Astrocyte of the spinal cord (primary cell): ENCODE data around the gene UBP1.
"Not testable (repeated sequence)": the region's sequence is repeated elsewhere in the genome, so short reads cannot be mapped to it uniquely, and the experiment has no call there.

Experiments used
- DNase-seq: peaks from one replicate; pipeline ENCODE4 v3.0.0; 2011; ENCODE audit warnings: low read depth, low spot score
- H3K4me3 ChIP-seq: 2 replicates; pipeline ENCODE4 v1.5.1; 2011; ENCODE audit warnings: low read depth, mild to moderate bottlenecking, low read length, moderate library complexity
- in situ Hi-C: cut with HindIII; loops from 2 replicates; pipeline ENCODE4 v1.10.0; 2017; ENCODE audit warnings: low sequenced_read_pairs
- TF ChIP-seq, protein P1 (sequence below): IDR thresholded peaks from 2 replicates; pipeline ENCODE4 v1.5.1; 2012; ENCODE audit warnings: low read depth, mild to moderate bottlenecking, low read length, inconsistent platforms

Gene UBP1

DNA sequence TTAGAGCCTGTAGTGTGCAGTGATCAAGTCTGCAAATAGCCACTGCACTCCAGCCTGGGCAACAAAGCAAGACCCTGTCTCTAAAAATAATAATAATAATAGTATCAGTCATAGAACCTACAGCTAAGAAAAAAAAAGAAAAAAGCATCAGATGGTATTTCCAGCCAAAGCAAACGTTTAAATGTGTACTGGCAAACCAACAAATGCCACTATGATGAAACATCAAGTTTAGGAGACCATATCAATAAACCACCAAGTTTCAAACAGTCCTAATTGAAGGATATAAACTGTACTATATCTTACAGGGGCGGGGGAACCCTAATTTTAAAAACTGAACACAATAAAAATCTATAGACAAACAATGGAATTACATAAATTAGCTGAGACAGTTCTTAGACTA is 6.4 kb downstream of the UBP1 start:
- TF ChIP-seq, protein P1, sequence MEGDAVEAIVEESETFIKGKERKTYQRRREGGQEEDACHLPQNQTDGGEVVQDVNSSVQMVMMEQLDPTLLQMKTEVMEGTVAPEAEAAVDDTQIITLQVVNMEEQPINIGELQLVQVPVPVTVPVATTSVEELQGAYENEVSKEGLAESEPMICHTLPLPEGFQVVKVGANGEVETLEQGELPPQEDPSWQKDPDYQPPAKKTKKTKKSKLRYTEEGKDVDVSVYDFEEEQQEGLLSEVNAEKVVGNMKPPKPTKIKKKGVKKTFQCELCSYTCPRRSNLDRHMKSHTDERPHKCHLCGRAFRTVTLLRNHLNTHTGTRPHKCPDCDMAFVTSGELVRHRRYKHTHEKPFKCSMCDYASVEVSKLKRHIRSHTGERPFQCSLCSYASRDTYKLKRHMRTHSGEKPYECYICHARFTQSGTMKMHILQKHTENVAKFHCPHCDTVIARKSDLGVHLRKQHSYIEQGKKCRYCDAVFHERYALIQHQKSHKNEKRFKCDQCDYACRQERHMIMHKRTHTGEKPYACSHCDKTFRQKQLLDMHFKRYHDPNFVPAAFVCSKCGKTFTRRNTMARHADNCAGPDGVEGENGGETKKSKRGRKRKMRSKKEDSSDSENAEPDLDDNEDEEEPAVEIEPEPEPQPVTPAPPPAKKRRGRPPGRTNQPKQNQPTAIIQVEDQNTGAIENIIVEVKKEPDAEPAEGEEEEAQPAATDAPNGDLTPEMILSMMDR = no peak
- DNase-seq = peak; percentile 53
- in situ Hi-C loops = no loop called here
- no peak overlapping the region for H3K4me3 ChIP-seq

DNA sequence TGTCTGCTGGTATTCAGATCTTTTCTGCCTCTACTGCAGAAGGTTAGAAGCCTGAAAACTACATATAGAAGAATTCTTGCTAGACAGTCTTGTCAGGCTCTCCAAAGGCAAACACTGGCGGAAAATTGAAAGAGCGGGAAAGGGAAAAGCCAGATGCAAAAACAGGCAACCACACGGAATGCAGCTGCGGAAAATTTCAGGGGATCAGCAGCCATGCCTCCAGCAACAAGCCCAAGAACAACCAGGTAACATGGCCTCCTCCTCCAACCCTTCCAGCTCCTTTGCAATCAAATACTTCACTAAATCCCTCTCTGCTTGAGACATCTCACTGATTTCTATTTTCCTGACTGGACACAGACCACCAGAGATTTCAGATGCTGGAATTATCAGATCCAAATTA is 9.6 kb downstream of the UBP1 start:
- TF ChIP-seq, protein P1 = no peak
- in situ Hi-C loops = no loop called here
- no peak for DNase-seq
- no peak overlapping the region for H3K4me3 ChIP-seq

DNA sequence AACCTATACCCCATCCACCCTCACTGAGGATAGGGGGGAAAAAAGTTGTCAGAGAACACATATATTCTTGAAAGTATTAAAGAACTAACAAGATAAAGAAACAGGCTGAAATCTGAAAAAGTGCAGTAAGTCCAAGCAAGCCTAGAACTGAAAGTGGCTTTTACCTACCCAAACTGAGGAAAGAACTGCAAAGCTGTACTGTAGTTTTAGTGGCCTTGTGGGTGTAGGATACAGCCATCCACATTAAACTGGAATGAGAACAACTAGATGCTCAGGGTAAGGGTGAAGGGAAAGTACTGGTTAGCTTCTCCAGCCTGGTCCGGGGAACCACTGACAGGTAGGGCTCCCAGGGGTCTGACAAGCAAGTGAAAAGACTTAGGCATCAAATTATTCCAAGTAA is 10.1 kb downstream of the UBP1 start:
- in situ Hi-C loops = no loop called here
- TF ChIP-seq, protein P1 = no peak
- no peak overlapping the region for H3K4me3 ChIP-seq
- DNase-seq = no peak

DNA sequence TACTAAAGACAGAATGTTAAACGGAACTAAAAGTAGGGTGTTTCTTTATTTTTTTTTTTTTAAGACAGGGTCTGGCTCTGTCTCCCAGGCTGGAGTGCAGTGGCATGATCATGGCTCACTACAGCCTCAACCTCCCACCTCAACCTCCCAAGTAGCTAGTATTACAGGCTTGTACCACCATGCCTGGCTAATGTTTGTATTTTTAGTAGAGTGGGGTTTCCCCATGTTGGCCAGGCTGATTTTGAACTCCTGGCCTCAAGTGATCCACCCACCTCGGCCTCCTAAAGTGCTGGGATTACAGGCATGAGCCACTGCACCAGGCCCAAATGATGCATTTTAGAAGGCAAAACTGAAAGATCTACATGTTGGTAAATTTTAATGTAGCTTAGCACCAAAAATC is 10.9 kb downstream of the UBP1 start:
- DNase-seq, H3K4me3 ChIP-seq, in situ Hi-C loops: not testable (repeated sequence)

DNA sequence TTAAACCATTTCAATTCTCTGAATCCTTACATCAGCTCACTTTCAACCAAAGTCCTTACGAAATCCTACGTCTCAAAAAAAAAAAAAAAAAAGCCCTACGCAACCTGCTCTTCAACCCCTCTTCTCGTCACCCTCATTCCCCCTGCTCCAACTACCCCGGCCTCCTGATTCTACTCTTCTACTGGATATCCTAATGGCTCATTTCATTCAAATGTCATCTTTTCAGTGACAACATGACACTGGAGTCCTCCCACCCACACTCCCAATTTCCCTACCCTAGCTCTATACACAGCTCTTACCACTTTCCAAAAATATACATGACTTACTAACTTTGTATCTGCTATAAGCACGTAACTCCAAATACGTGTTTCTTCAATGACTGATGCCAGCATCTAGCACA is 11.5 kb downstream of the UBP1 start:
- in situ Hi-C loops = no loop called here
- TF ChIP-seq, protein P1 = no peak
- H3K4me3 ChIP-seq = no peak overlapping the region
- DNase-seq = no peak

DNA sequence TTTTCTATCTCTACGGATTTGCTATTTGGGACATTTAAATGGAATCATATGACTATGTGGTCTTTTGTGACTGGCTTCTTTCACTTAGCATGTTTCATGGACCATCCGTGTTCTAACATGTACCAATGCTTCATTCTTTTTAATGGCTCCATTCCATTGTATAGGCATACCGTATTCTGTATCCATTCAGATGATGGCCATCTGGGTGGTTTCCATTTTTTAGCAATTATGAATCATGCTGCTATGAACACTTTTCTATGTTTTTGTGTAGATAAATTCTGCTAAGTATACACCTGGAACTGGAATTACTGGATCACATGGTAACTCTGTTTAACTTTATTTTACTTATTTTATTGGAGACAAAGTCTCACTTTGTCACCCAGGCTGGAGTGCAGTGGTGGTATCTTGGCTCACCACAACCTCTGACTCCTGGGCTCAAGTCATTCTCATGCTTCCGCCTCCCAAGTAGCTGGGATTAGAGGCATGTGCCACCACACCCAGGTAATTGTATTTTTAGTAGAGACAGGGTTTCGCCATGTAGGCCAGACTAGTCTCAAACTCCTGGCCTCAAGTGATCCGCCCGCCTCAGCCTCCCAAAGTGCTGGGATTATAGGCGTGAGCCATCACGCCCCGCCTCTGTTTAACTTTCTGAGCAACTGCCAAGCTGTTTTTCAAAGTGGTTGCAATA is 13.4 kb downstream of the UBP1 start:
- in situ Hi-C loops = no loop called here
- no peak for DNase-seq
- TF ChIP-seq, protein P1 = no peak
- H3K4me3 ChIP-seq = no peak overlapping the region

DNA sequence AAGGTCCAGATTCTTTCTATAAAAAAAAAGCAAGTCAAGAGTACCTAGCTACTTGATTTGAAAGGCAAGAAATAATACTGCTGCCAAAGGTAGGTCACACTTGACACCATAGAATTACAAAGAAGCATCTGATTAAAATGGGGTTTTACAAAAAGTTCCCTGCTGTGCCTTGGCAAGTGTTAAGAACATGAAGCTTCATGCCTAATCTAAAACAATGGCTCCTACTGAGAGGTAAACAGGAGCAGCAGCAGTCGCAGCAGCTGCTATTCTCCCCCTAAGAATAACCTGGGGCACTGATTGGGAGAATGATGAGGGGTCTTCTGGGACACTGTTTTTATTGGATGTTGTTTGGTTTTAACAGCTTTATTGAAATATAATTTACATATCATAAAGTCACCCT is 14.1 kb downstream of the UBP1 start:
- peak; percentile 44 for DNase-seq
- no peak overlapping the region for H3K4me3 ChIP-seq
- in situ Hi-C loops = no loop called here
- TF ChIP-seq, protein P1 = no peak
